ENCODE data around the gene GNB3. TPM values are rescaled to one million over a fixed set of nuclear protein-coding genes. Genes with fewer than 3 reads are reported as not detected.
A peak's percentile ranks its signal among the peaks of the same experiment; 100 is the strongest.

The GNB3 gene
- total RNA-seq, 1 donor from 2014 or later, result 5.2 TPM

DNA sequence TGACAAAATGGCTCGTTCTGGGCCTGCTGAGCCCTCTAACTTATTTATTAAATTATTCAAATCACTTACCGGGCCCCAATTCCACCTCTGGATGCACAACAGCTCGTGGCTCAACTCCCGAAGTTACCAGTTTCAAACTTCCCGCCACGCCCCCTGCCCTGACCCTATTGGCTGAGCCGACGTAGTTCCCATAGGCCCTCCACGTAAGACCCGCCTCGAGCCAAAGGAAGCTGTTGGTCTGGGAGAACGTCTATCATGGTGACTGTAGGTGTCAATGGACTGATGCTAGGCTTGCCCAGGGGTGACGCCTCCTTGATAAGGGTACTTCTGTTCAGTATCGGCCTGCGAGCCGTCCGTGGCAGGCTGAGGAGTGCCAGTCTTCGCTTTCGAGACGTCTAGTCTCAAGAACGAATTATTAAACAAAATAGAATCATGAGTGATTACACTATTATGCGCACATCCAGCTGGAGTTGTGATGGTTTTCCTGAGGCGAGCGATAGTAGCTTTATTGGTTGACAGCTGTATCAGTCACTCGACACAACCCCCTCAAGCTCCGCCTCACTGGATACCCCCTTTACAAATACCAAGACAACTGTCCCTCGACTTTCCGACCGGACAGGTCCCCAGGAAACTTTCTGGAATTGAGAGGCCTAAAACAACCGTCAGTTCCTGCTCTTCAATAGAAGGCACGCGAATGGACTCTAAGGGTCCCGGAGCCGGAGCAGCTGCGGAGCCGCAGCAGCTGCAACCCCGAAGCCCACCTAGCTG is 10.6 kb downstream of the GNB3 start, which contains the start of gene CDCA3:
Gene CDCA3, minus strand, starts transcription at position 134 of the 768 bp plus-strand sequence. CDS start 334 bp downstream, outside the sequence.
- intact Hi-C loops (cut with DNase I), result no loop called here
- no peaks in the 10 kb centered on the region for H3K27me3 ChIP-seq
- no peaks in the 10 kb centered on the region for H3K9me3 ChIP-seq
- peak within 1 kb of the TSS; percentile 59 to 62 for H3K4me3 ChIP-seq
- peak within 1 kb of the TSS; percentile 84 for H3K27ac ChIP-seq
- TF ChIP-seq CTCF (IDR thresholded peaks at IDR 0.05), result no peak
- TF ChIP-seq POLR2A (IDR thresholded peaks at IDR 0.05), result peak in 1 of 2 donors; percentile 45
- peak; percentile 45 to 73 for TF ChIP-seq POLR2AphosphoS5 (IDR thresholded peaks at IDR 0.05; ENCODE audit: insufficient read depth in 1 of 2, low read depth in 1 of 2)
- peaks cover 0 to 13% of the 10 kb centered on the region in 2 donors for H3K36me3 ChIP-seq
- H3K4me1 ChIP-seq, result peaks cover 21% of the 10 kb centered on the region
- peak in 1 of 2 donors; percentile 99 for DNase-seq (ENCODE audit: extremely low spot score in 2 of 2)

GRCh38 chr12:6851921-6852650 is 11.4 kb downstream of the GNB3 start, which contains the start of gene USP5:
USP5 (plus strand) TSS chr12:6852150; CDS start chr12:6852180, 30 bp downstream.
- DNase-seq (ENCODE audit: extremely low spot score in 2 of 2), result peak; percentile 99 to 100
- peaks cover 0 to 20% of the 10 kb centered on the region in 2 donors for H3K36me3 ChIP-seq
- H3K4me3 ChIP-seq, result peak within 1 kb of the TSS; percentile 59 to 62
- peaks cover 21% of the 10 kb centered on the region for H3K4me1 ChIP-seq
- intact Hi-C loops (cut with DNase I), result no loop called here
- H3K27me3 ChIP-seq, result no peaks in the 10 kb centered on the region
- peak within 1 kb of the TSS; percentile 84 for H3K27ac ChIP-seq
- no peak for TF ChIP-seq CTCF (IDR thresholded peaks at IDR 0.05)
- peak; percentile 90 to 91 for TF ChIP-seq POLR2AphosphoS5 (IDR thresholded peaks at IDR 0.05; ENCODE audit: insufficient read depth in 1 of 2, low read depth in 1 of 2)
- TF ChIP-seq POLR2A (IDR thresholded peaks at IDR 0.05), result no peak
- no peaks in the 10 kb centered on the region for H3K9me3 ChIP-seq

DNA sequence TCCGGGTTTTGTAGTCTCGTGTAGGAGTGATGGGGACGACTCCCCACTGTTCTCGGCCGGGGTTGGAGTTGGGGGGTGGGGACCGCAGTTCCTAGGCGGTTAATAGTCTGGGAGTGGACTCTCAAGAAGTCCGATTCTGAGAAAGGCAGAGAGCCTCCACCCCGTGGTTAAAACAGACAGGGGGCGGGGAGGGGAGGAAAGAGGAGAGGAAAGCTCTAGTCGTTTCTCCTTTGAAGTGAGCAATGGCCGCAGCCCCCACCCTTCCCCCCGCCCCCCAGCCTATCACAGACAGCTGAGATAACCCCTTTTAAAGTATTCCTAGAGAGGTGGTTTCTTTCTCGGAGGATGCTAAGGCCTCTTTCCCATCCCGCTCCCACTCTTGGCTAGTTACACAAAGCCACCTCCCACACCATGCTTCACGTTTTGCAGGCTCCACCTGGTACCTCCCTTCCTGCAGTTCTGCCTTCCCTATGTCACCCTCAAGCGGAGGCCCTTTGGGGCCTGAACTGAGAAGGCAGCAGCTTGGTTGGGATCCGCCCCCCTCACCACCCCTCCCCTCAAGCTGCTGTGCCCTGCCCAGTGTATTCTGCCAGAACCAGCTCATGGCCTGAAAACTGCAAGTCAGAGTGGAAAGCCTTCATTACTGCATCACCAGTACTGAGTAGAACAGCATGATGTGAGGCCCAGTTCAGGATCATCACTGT is 12.1 kb downstream of the GNB3 start:
- H3K27ac ChIP-seq, result peak overlapping the region; percentile 84
- H3K4me3 ChIP-seq, result peak overlapping the region; percentile 59 to 62
- H3K27me3 ChIP-seq, result no peaks in the 10 kb centered on the region
- DNase-seq (ENCODE audit: extremely low spot score in 2 of 2), result no peak
- H3K36me3 ChIP-seq, result peaks cover 0 to 27% of the 10 kb centered on the region in 2 donors
- TF ChIP-seq CTCF (IDR thresholded peaks at IDR 0.05) (no peak), POLR2A (IDR thresholded peaks at IDR 0.05) (no peak), POLR2AphosphoS5 (IDR thresholded peaks at IDR 0.05; ENCODE audit: insufficient read depth in 1 of 2, low read depth in 1 of 2) (no peak)
- peaks cover 21% of the 10 kb centered on the region for H3K4me1 ChIP-seq
- H3K9me3 ChIP-seq, result no peaks in the 10 kb centered on the region
- intact Hi-C loops (cut with DNase I), result no loop called here

DNA sequence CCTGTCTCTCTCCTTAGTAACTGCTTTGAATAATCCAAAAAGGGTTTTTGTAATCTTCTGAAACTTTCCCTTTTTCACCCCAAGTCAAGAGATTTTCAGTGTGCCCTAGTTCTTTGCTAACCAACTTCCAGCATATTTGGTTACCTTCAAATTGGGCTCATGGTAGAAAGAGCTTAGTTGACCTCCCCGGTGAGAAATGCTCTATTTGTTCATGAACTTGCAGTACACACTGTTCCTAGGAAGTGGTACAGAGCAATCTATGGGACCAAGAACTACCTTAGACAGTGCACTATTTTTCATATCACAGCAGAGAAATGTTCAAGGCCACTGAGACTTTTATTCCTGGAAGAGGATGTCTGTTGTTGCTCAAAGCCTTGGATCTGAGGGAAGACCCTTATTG is 12.9 kb downstream of the GNB3 start:
- TF ChIP-seq POLR2AphosphoS5 (IDR thresholded peaks at IDR 0.05; ENCODE audit: insufficient read depth in 1 of 2, low read depth in 1 of 2) (no peak), POLR2A (IDR thresholded peaks at IDR 0.05) (no peak), CTCF (IDR thresholded peaks at IDR 0.05) (no peak)
- intact Hi-C loops (cut with DNase I), result no loop called here
- Histone ChIP-seq H3K4me3 (no peak overlapping the region), H3K27ac (peak overlapping the region; percentile 84), H3K27me3 (no peaks in the 10 kb centered on the region), H3K36me3 (peaks cover 0 to 36% of the 10 kb centered on the region in 2 donors), H3K4me1 (peaks cover 21% of the 10 kb centered on the region), H3K9me3 (no peaks in the 10 kb centered on the region)
- no peak for DNase-seq (ENCODE audit: extremely low spot score in 2 of 2)
